GM12878 (cell line): ENCODE data around the gene HEMK1. TPM values are rescaled to one million over a fixed set of nuclear protein-coding genes. Genes with fewer than 3 reads are reported as not detected.

Experiments used
- ATAC-seq: fragments of 200-7000 bp; cut with Tn5 transposase; 3 replicates; pipeline ENCODE4 v1.9.1; 2020; ENCODE audit warnings: mild to moderate bottlenecking, moderate library complexity
- BruUV-seq: library from RNA; stranded (reverse); fragments of 400-500 nt; replicated peaks from 2 replicates; lab custom pipeline; 2021; lab: Mats Ljungman, UMichigan
- CTCF ChIA-PET: fragments of 300-600 bp; sonication (Branson Sonifier 250); formaldehyde crosslinking; extraction: SDS; loops from one replicate; lab custom pipeline; 2021; ENCODE audit warnings: inconsistent platforms; lab: Yijun Ruan, JAX
- POLR2A ChIA-PET: fragments of 350-600 bp; formaldehyde crosslinking; extraction: SDS; loops from one replicate; lab custom pipeline; 2021; ENCODE audit warnings: inconsistent platforms; lab: Charles Lee
- RAD21 ChIA-PET: fragments of 300-600 bp; sonication (Branson Sonifier 250); formaldehyde crosslinking; loops from one replicate; lab custom pipeline; 2023; ENCODE audit warnings: antibody characterized with exemption; ENCODE audit not compliant: unreplicated experiment; lab: Charles Lee
- SMC1A ChIA-PET: fragments of 300-600 bp; sonication (Branson Sonifier 250); formaldehyde crosslinking; loops from one replicate; lab custom pipeline; 2023; ENCODE audit not compliant: unreplicated experiment, uncharacterized antibody; lab: Charles Lee
- DNase-seq: peaks from one replicate; pipeline ENCODE4 v3.0.0-alpha.2; 2011; ENCODE audit warnings: low read depth, low spot score
- FAIRE-seq: peaks from 3 replicates; lab custom pipeline; 2011; peaks lifted over from hg19 to GRCh38; lab: Jason Lieb, UNC
- H2AFZ ChIP-seq: 2 replicates; pipeline ENCODE4 v1.6.0; 2011; ENCODE audit warnings: low read depth, low read length, control low read depth; ENCODE audit not compliant: control insufficient read depth
- H3K27ac ChIP-seq: 2 replicates; pipeline ENCODE4 v1.5.1; 2011; ENCODE audit warnings: control low read depth; ENCODE audit not compliant: control insufficient read depth, insufficient read depth
- H3K27me3 ChIP-seq, 2 experiments: replicated peaks in 1 of 2; 2 replicates each; pipeline versions ENCODE4 v1.6.0 to v1.6.1; 2011; ENCODE audit warnings: low read length in 1 of 2; ENCODE audit not compliant: control insufficient read depth in 2 of 2, insufficient read depth in 2 of 2
- H3K36me3 ChIP-seq, 2 experiments: 2 replicates each; pipeline ENCODE4 v1.5.1; 2011; ENCODE audit warnings: low read length in 1 of 2; ENCODE audit not compliant: control insufficient read depth in 2 of 2, insufficient read depth in 2 of 2
- H3K4me1 ChIP-seq: 2 replicates; pipeline ENCODE4 v1.6.1; 2011; ENCODE audit warnings: mild to moderate bottlenecking, low read length, moderate library complexity, mixed read lengths; ENCODE audit not compliant: control insufficient read depth, insufficient read depth
- H3K4me2 ChIP-seq: 2 replicates; pipeline ENCODE4 v1.6.0; 2011; ENCODE audit warnings: control low read depth; ENCODE audit not compliant: control insufficient read depth, insufficient read depth
- H3K4me3 ChIP-seq: fragments of 200-600 bp; sonication (generic); 2 replicates; pipeline ENCODE4 v1.5.1; 2016
- H3K79me2 ChIP-seq: 2 replicates; pipeline ENCODE4 v1.6.0; 2011; ENCODE audit warnings: low read length; ENCODE audit not compliant: control insufficient read depth, insufficient read depth
- H3K9ac ChIP-seq: 2 replicates; pipeline ENCODE4 v1.8.0; 2011; ENCODE audit warnings: low read length, control low read depth, mixed read lengths; ENCODE audit not compliant: control insufficient read depth, insufficient read depth
- H3K9me3 ChIP-seq: replicated peaks from 3 replicates; pipeline ENCODE4 v1.5.1; 2011; ENCODE audit warnings: mild to moderate bottlenecking, low read length; ENCODE audit not compliant: control insufficient read depth, insufficient read depth
- H4K20me1 ChIP-seq: 2 replicates; pipeline ENCODE4 v1.6.0; 2011; ENCODE audit not compliant: control insufficient read depth, insufficient read depth
- ATF7 ChIP-seq: fragments of 450-650 bp; IDR thresholded peaks from 2 replicates; pipeline ENCODE4 v1.6.1; 2016; ENCODE audit warnings: low read depth, mild to moderate bottlenecking
- BACH1 ChIP-seq: fragments of 450-650 bp; IDR thresholded peaks from 2 replicates; pipeline ENCODE4 v1.6.1; 2017; ENCODE audit warnings: mild to moderate bottlenecking, borderline replicate concordance
- EGR1 ChIP-seq, 2 experiments: IDR thresholded peaks; 1 replicate in 1 of 2; 2 replicates in 1 of 2; pipeline ENCODE4 v1.6.1; 2011 to 2012; ENCODE audit warnings: low read depth in 2 of 2, low read length in 2 of 2, borderline replicate concordance in 1 of 2, mild to moderate bottlenecking in 1 of 2, moderate library complexity in 1 of 2
- FOXM1 ChIP-seq: IDR thresholded peaks from 2 replicates; pipeline ENCODE4 v1.6.1; 2012; ENCODE audit warnings: low read depth, mild to moderate bottlenecking, inconsistent platforms, low read length, moderate library complexity
- HDAC2 ChIP-seq: fragments of 200-600 bp; sonication (generic); IDR thresholded peaks from 2 replicates; pipeline ENCODE4 v1.6.1; 2017
- PAX5 ChIP-seq: IDR thresholded peaks from 2 replicates; pipeline ENCODE4 v1.6.1; 2011; ENCODE audit warnings: low read depth, low read length, borderline replicate concordance
- PML ChIP-seq: IDR thresholded peaks from 2 replicates; pipeline ENCODE4 v1.6.1; 2012; ENCODE audit warnings: low read length, inconsistent platforms
- TARDBP ChIP-seq: IDR thresholded peaks from 2 replicates; pipeline ENCODE4 v1.6.1; 2016; ENCODE audit warnings: borderline replicate concordance
- WGBS: methylation state at CpG from one replicate; pipeline ENCODE4 v1.1.6; 2016; ENCODE audit warnings: low lambda C conversion rate; ENCODE audit not compliant: insufficient replicate concordance, insufficient coverage; ENCODE audit errors: missing lambda C conversion rate; 5-methylcytosine and 5-hydroxymethylcytosine counted together
- in situ Hi-C: fragments of 300-500 bp; cut with MboI; formaldehyde crosslinking; loops from 9 replicates; pipeline ENCODE4 v1.14.3; 2018; ENCODE audit warnings: mixed read lengths
- intact Hi-C: fragments of 100-400 bp; cut with micrococcal nuclease; formaldehyde crosslinking; loops from one replicate; pipeline ENCODE4 v1.14.2; 2022; ENCODE audit not compliant: unreplicated experiment
- polyA plus RNA-seq, 11 experiments: library from polyadenylated mRNA; depleted of rRNA in 4 of 11; unstranded in 6 of 11; stranded (reverse) in 5 of 11; fragments of >200 nt; fragmentation: Nextera tagmentation in 4 of 11; fragmentation: Illumina TruSeq in 1 of 11; extraction: Ambion mirVana in 4 of 11; extraction: Trizol in 1 of 11; gene quantifications; 1 replicate in 1 of 11; 2 replicates in 10 of 11; pipeline versions ENCODE4 v1.2.1 to v1.2.3, GENCODE V29; 2011 to 2016; ENCODE audit warnings: inconsistent platforms in 2 of 11, missing spikeins in 2 of 11, low read depth in 1 of 11
- total RNA-seq, 4 experiments: library from RNA; depleted of rRNA in 3 of 4; stranded (reverse); fragments of >200 nt in 3 of 4; fragmentation: Illumina TruSeq in 1 of 4; extraction: Trizol in 1 of 4; gene quantifications; 2 replicates each; pipeline versions ENCODE4 v1.2.1 to v1.2.3, GENCODE V29; 2013 to 2021
- TF ChIP-seq, protein P1 (sequence below): fragments of 450-650 bp; IDR thresholded peaks from 2 replicates; pipeline ENCODE4 v1.6.1; 2018; ENCODE audit warnings: borderline replicate concordance, mild to moderate bottlenecking; ENCODE audit not compliant: partially characterized antibody
- TF ChIP-seq, protein P2 (sequence below): IDR thresholded peaks from 2 replicates; pipeline ENCODE4 v1.6.1; 2012; ENCODE audit warnings: low read depth, low read length, improper control_type of control experiment
- TF ChIP-seq, protein P3 (sequence below): fragments of 450-650 bp; IDR thresholded peaks from 2 replicates; pipeline ENCODE4 v1.6.1; 2017; ENCODE audit warnings: mild to moderate bottlenecking, moderate library complexity
- TF ChIP-seq, protein P4 (sequence below): fragments of 450-650 bp; IDR thresholded peaks from 2 replicates; pipeline ENCODE4 v1.6.1; 2017; ENCODE audit warnings: borderline replicate concordance

The HEMK1 gene
- total and polyA plus RNA-seq, 10 of the 15 experiments (the other 5 are each of a cell fraction or from before 2014, with no cell fraction given): 2.8 to 19.0 (median 12.0) TPM

DNA sequence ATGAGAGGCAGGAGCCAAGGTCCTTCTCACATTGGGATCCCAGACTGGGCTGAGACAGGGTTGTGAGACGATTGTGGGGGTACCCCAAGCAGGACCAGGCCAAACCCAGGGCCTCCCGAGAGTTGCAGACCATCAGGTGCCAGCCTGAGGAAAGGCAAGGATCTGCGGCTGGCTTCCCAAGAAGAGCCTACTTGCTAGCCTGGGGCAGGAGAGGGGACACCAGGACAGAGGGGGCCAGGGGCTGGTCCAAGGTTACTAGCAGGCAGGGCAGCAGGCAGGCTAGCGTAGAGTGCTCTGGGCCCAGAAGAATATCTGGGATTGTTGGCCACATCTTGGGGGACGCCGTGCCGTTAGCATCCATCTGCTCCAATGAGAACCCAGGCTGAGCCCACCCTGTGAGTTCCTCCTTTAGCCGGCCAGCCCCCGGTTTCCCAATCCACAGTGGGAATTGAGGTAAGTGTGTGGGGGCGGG lies 41.7 kb downstream of the HEMK1 start:
- in situ Hi-C loops: loop anchor here (5.0 to 25.0 kb wide), 3 partner anchors 34 to 1076 kb away; no protein-coding TSS in a partner anchor
- H3K27me3 ChIP-seq: no peaks in the 10 kb centered on the region
- H3K9me3 ChIP-seq: no peaks in the 10 kb centered on the region
- ChIA-PET CTCF (interaction anchor here (1.0 to 13.9 kb wide), 11 partner anchors 8 to 778 kb away, joined by 3 to 410 read pairs (median 5); partner anchors contain the start of gene HEMK1), RAD21 (interaction anchor here (0.9 to 12.9 kb wide), 9 partner anchors 9 to 759 kb away, joined by 3 to 244 read pairs (median 13); partner anchors contain the start of genes C3orf18, CYB561D2, HEMK1 and NPRL2), POLR2A (interaction anchor here (1.3 to 5.0 kb wide), 6 partner anchors 9 to 44 kb away, joined by 3 to 54 read pairs (median 11); partner anchors contain the start of genes C3orf18 and HEMK1), SMC1A (interaction anchor here (0.9 to 11.4 kb wide), 9 partner anchors 10 to 94 kb away, joined by 3 to 186 read pairs (median 8); partner anchors contain the start of genes C3orf18 and HEMK1)
- H2AFZ ChIP-seq: peak overlapping the region; percentile 50
- H3K79me2 ChIP-seq: no peaks in the 10 kb centered on the region
- H3K36me3 ChIP-seq: no peaks in the 10 kb centered on the region
- peak overlapping the region; percentile 61; the same call in 1 of the 2 replicates for H3K27ac ChIP-seq
- no TSS peak for BruUV-seq
- no peaks in the 10 kb centered on the region for H4K20me1 ChIP-seq
- intact Hi-C loops: loop anchor here (2.0 kb wide), 1 partner anchor 20 kb away; no protein-coding TSS in a partner anchor
- peak overlapping the region; percentile 97 for H3K4me2 ChIP-seq
- no peak for TF ChIP-seq HDAC2
- no peak for TF ChIP-seq FOXM1
- TF ChIP-seq EGR1 (IDR thresholded peaks at IDR 0.05; ENCODE audit: borderline replicate concordance in 1 of 2, low read depth in 2 of 2, low read length in 2 of 2): no peak
- TF ChIP-seq BACH1: no peak
- TF ChIP-seq, protein P1, sequence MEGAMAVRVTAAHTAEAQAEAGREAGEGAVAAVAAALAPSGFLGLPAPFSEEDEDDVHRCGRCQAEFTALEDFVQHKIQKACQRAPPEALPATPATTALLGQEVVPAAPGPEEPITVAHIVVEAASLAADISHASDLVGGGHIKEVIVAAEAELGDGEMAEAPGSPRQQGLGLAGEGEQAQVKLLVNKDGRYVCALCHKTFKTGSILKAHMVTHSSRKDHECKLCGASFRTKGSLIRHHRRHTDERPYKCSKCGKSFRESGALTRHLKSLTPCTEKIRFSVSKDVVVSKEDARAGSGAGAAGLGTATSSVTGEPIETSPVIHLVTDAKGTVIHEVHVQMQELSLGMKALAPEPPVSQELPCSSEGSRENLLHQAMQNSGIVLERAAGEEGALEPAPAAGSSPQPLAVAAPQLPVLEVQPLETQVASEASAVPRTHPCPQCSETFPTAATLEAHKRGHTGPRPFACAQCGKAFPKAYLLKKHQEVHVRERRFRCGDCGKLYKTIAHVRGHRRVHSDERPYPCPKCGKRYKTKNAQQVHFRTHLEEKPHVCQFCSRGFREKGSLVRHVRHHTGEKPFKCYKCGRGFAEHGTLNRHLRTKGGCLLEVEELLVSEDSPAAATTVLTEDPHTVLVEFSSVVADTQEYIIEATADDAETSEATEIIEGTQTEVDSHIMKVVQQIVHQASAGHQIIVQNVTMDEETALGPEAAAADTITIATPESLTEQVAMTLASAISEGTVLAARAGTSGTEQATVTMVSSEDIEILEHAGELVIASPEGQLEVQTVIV: no peak
- TF ChIP-seq PML: no peak
- TF ChIP-seq, protein P2, sequence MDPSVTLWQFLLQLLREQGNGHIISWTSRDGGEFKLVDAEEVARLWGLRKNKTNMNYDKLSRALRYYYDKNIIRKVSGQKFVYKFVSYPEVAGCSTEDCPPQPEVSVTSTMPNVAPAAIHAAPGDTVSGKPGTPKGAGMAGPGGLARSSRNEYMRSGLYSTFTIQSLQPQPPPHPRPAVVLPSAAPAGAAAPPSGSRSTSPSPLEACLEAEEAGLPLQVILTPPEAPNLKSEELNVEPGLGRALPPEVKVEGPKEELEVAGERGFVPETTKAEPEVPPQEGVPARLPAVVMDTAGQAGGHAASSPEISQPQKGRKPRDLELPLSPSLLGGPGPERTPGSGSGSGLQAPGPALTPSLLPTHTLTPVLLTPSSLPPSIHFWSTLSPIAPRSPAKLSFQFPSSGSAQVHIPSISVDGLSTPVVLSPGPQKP: no peak
- no peak for TF ChIP-seq PAX5
- TF ChIP-seq, protein P3, sequence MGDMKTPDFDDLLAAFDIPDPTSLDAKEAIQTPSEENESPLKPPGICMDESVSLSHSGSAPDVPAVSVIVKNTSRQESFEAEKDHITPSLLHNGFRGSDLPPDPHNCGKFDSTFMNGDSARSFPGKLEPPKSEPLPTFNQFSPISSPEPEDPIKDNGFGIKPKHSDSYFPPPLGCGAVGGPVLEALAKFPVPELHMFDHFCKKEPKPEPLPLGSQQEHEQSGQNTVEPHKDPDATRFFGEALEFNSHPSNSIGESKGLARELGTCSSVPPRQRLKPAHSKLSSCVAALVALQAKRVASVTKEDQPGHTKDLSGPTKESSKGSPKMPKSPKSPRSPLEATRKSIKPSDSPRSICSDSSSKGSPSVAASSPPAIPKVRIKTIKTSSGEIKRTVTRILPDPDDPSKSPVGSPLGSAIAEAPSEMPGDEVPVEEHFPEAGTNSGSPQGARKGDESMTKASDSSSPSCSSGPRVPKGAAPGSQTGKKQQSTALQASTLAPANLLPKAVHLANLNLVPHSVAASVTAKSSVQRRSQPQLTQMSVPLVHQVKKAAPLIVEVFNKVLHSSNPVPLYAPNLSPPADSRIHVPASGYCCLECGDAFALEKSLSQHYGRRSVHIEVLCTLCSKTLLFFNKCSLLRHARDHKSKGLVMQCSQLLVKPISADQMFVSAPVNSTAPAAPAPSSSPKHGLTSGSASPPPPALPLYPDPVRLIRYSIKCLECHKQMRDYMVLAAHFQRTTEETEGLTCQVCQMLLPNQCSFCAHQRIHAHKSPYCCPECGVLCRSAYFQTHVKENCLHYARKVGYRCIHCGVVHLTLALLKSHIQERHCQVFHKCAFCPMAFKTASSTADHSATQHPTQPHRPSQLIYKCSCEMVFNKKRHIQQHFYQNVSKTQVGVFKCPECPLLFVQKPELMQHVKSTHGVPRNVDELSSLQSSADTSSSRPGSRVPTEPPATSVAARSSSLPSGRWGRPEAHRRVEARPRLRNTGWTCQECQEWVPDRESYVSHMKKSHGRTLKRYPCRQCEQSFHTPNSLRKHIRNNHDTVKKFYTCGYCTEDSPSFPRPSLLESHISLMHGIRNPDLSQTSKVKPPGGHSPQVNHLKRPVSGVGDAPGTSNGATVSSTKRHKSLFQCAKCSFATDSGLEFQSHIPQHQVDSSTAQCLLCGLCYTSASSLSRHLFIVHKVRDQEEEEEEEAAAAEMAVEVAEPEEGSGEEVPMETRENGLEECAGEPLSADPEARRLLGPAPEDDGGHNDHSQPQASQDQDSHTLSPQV: no peak
- TF ChIP-seq TARDBP: no peak
- TF ChIP-seq, protein P4, sequence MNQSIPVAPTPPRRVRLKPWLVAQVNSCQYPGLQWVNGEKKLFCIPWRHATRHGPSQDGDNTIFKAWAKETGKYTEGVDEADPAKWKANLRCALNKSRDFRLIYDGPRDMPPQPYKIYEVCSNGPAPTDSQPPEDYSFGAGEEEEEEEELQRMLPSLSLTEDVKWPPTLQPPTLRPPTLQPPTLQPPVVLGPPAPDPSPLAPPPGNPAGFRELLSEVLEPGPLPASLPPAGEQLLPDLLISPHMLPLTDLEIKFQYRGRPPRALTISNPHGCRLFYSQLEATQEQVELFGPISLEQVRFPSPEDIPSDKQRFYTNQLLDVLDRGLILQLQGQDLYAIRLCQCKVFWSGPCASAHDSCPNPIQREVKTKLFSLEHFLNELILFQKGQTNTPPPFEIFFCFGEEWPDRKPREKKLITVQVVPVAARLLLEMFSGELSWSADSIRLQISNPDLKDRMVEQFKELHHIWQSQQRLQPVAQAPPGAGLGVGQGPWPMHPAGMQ: no peak
- no peak for TF ChIP-seq ATF7
- ATAC-seq (no peak), DNase-seq (no peak), FAIRE-seq (no peak)
- peak overlapping the region; percentile 85 for H3K4me3 ChIP-seq
- peaks cover 14% of the 10 kb centered on the region for H3K4me1 ChIP-seq
- 9% methylated on average over 10 of the region's 10 CpGs for WGBS
- peak overlapping the region; percentile 75 for H3K9ac ChIP-seq
